SU-DHL-6 (cell line): ENCODE measurements around the gene HSBP1.

Experiments
- H2AFZ ChIP-seq: fragments of 200-600 bp; sonication (generic); 2 replicates; pipeline ENCODE4 v1.6.1; 2014; ENCODE audit warnings: low read depth, mild to moderate bottlenecking, moderate library complexity, mixed read lengths, antibody characterized with exemption, low read length; ENCODE audit not compliant: severe bottlenecking
- H3F3A ChIP-seq: fragments of 200-600 bp; shearing (Covaris generic); 2 replicates; pipeline ENCODE4 v1.6.0; 2016; ENCODE audit warnings: antibody characterized with exemption, mild to moderate bottlenecking; ENCODE audit not compliant: insufficient read depth
- H3K27ac ChIP-seq: fragments of 200-600 bp; sonication (generic); 2 replicates; pipeline ENCODE4 v1.5.1; 2016; ENCODE audit warnings: low read depth, mild to moderate bottlenecking, low read length, moderate library complexity, mixed read lengths
- H3K27me3 ChIP-seq: fragments of 200-600 bp; sonication (generic), shearing (Covaris generic); 2 replicates; pipeline ENCODE4 v1.6.0; 2014; ENCODE audit warnings: mild to moderate bottlenecking, low read length
- H3K36me3 ChIP-seq: fragments of 200-600 bp; sonication (generic); 2 replicates; pipeline ENCODE4 v1.6.1; 2014; ENCODE audit warnings: mild to moderate bottlenecking, low read length, mixed read lengths
- H3K4me2 ChIP-seq: fragments of 300-600, 200-600 bp; shearing (Covaris generic), sonication (generic); 2 replicates; pipeline ENCODE4 v1.6.0; 2014; ENCODE audit warnings: low read length, low read depth, mild to moderate bottlenecking; ENCODE audit not compliant: poor library complexity, severe bottlenecking
- H3K4me3 ChIP-seq: fragments of 200-600 bp; sonication (generic); 2 replicates; pipeline ENCODE4 v1.5.1; 2014; ENCODE audit warnings: antibody characterized with exemption, low read length, mild to moderate bottlenecking, mixed read lengths; ENCODE audit not compliant: insufficient read depth, poor library complexity, severe bottlenecking
- H3K79me2 ChIP-seq: fragments of 200-600 bp; sonication (generic); 2 replicates; pipeline ENCODE4 v1.6.1; 2014; ENCODE audit warnings: mild to moderate bottlenecking, low read length, moderate library complexity; ENCODE audit not compliant: insufficient read depth
- H3K9ac ChIP-seq: fragments of 200-600 bp; sonication (generic); 2 replicates; pipeline ENCODE4 v1.7.0; 2014; ENCODE audit warnings: mild to moderate bottlenecking, low read length
- H3K9me2 ChIP-seq: fragments of 200-600 bp; sonication (generic); replicated peaks from 2 replicates; pipeline ENCODE4 v1.6.1; 2014; ENCODE audit warnings: low read length; ENCODE audit not compliant: insufficient read depth
- H3K9me3 ChIP-seq: fragments of 200-600 bp; sonication (generic); 2 replicates; pipeline ENCODE4 v1.6.1; 2014; ENCODE audit warnings: low read length, mixed read lengths; ENCODE audit not compliant: insufficient read depth
- H4K20me1 ChIP-seq: fragments of 200-600 bp; sonication (generic); 2 replicates; pipeline ENCODE4 v1.6.1; 2014; ENCODE audit warnings: low read depth, mild to moderate bottlenecking, antibody characterized with exemption, low read length, moderate library complexity, mixed read lengths
- EZH2phosphoT487 ChIP-seq: fragments of 200-600 bp; sonication (generic), shearing (Covaris generic); conservative IDR thresholded peaks from 2 replicates; pipeline ENCODE4 v1.6.1; 2018; ENCODE audit warnings: mild to moderate bottlenecking, antibody characterized with exemption, low read length, moderate library complexity, mixed read lengths
- TF ChIP-seq, protein P1 (sequence below): fragments of 200-600 bp; sonication (generic); IDR thresholded peaks from one replicate; pipeline ENCODE4 v1.5.1; 2017; ENCODE audit warnings: antibody characterized with exemption, mild to moderate bottlenecking, low read length, moderate library complexity; ENCODE audit not compliant: insufficient read depth, poor library complexity, severe bottlenecking

HSBP1 gene

GRCh38 chr16:83797013-83797412 is 10.8 kb upstream of the HSBP1 start:
- Histone ChIP-seq H3K4me3 (no peak overlapping the region), H3K9me2 (no peaks in the 10 kb centered on the region), H3K27ac (no peak overlapping the region), H3K27me3 (no peaks in the 10 kb centered on the region), H3F3A (no peaks in the 10 kb centered on the region), H3K36me3 (no peaks in the 10 kb centered on the region), H3K4me2 (no peak overlapping the region), H3K79me2 (no peaks in the 10 kb centered on the region), H2AFZ (no peak overlapping the region), H3K9ac (no peak overlapping the region), H4K20me1 (no peaks in the 10 kb centered on the region), H3K9me3 (no peaks in the 10 kb centered on the region)
- no peak for TF ChIP-seq EZH2phosphoT487
- TF ChIP-seq, protein P1, sequence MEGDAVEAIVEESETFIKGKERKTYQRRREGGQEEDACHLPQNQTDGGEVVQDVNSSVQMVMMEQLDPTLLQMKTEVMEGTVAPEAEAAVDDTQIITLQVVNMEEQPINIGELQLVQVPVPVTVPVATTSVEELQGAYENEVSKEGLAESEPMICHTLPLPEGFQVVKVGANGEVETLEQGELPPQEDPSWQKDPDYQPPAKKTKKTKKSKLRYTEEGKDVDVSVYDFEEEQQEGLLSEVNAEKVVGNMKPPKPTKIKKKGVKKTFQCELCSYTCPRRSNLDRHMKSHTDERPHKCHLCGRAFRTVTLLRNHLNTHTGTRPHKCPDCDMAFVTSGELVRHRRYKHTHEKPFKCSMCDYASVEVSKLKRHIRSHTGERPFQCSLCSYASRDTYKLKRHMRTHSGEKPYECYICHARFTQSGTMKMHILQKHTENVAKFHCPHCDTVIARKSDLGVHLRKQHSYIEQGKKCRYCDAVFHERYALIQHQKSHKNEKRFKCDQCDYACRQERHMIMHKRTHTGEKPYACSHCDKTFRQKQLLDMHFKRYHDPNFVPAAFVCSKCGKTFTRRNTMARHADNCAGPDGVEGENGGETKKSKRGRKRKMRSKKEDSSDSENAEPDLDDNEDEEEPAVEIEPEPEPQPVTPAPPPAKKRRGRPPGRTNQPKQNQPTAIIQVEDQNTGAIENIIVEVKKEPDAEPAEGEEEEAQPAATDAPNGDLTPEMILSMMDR: no peak

GRCh38 chr16:83799336-83799735 is 8.4 kb upstream of the HSBP1 start:
- no peaks in the 10 kb centered on the region for H3K79me2 ChIP-seq
- no peaks in the 10 kb centered on the region for H3F3A ChIP-seq
- H3K9me3 ChIP-seq: no peaks in the 10 kb centered on the region
- no peak overlapping the region for H2AFZ ChIP-seq
- H3K9ac ChIP-seq: no peak overlapping the region
- no peaks in the 10 kb centered on the region for H3K36me3 ChIP-seq
- no peak for TF ChIP-seq EZH2phosphoT487
- TF ChIP-seq, protein P1: no peak
- no peak overlapping the region for H3K27ac ChIP-seq
- no peak overlapping the region for H3K4me2 ChIP-seq
- no peak overlapping the region for H3K4me3 ChIP-seq
- H3K27me3 ChIP-seq: no peaks in the 10 kb centered on the region
- H3K9me2 ChIP-seq: no peaks in the 10 kb centered on the region
- H4K20me1 ChIP-seq: no peaks in the 10 kb centered on the region

GRCh38 chr16:83802135-83802534 is 5.6 kb upstream of the HSBP1 start:
- no peak overlapping the region for H3K27ac ChIP-seq
- no peaks in the 10 kb centered on the region for H4K20me1 ChIP-seq
- no peaks in the 10 kb centered on the region for H3K9me2 ChIP-seq
- no peaks in the 10 kb centered on the region for H3K9me3 ChIP-seq
- H2AFZ ChIP-seq: no peak overlapping the region
- no peaks in the 10 kb centered on the region for H3K79me2 ChIP-seq
- H3K36me3 ChIP-seq: no peaks in the 10 kb centered on the region
- H3K27me3 ChIP-seq: no peaks in the 10 kb centered on the region
- H3F3A ChIP-seq: no peaks in the 10 kb centered on the region
- no peak overlapping the region for H3K4me2 ChIP-seq
- no peak for TF ChIP-seq EZH2phosphoT487
- TF ChIP-seq, protein P1: no peak
- H3K4me3 ChIP-seq: no peak overlapping the region
- H3K9ac ChIP-seq: no peak overlapping the region
